Uterus (tissue), 2 donors: Measurements from ENCODE around the gene U2SURP.

ENCODE experiments used
- POLR2A ChIP-seq, 2 donors: fragments of 450-650 bp; IDR thresholded peaks; one replicate each; pipeline ENCODE4 v1.6.1; 2016; ENCODE audit warnings: antibody characterized with exemption in 2 of 2, mild to moderate bottlenecking in 1 of 2, moderate library complexity in 1 of 2
- TF ChIP-seq, protein P1 (sequence below), 4 experiments: fragments of 200-600 bp in 2 of 4; fragments of 450-650 bp in 2 of 4; sonication (generic) in 2 of 4; IDR thresholded peaks; one replicate each; pipeline ENCODE4 v1.5.1; 2016 to 2019; ENCODE audit warnings: antibody characterized with exemption in 4 of 4, mild to moderate bottlenecking in 2 of 4, moderate library complexity in 1 of 4

DNA sequence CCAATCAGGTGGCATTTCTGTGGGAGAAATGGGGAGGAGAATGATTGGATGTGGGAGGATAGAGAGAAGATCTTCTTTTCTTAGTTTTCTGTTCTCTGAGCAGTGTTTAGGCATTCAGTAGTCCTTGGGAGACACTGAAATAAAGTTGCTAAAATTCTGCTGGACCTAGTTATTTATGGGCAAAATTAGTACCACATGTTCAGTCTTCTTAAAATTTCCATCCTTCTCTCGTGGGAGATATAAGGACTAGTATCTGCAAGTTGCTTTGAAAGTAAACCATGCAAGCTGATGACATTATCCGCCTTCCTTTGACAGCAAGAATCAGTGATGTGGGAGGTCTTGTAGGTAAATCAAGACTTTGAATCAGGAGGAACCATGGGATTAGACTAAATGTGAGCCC is 98.3 kb downstream of the U2SURP start:
- TF ChIP-seq POLR2A (IDR thresholded peaks at IDR 0.05) = no peak
- TF ChIP-seq, protein P1, sequence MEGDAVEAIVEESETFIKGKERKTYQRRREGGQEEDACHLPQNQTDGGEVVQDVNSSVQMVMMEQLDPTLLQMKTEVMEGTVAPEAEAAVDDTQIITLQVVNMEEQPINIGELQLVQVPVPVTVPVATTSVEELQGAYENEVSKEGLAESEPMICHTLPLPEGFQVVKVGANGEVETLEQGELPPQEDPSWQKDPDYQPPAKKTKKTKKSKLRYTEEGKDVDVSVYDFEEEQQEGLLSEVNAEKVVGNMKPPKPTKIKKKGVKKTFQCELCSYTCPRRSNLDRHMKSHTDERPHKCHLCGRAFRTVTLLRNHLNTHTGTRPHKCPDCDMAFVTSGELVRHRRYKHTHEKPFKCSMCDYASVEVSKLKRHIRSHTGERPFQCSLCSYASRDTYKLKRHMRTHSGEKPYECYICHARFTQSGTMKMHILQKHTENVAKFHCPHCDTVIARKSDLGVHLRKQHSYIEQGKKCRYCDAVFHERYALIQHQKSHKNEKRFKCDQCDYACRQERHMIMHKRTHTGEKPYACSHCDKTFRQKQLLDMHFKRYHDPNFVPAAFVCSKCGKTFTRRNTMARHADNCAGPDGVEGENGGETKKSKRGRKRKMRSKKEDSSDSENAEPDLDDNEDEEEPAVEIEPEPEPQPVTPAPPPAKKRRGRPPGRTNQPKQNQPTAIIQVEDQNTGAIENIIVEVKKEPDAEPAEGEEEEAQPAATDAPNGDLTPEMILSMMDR (IDR thresholded peaks at IDR 0.05) = no peak
